ENCODE measurements around the gene AK1. TPM values are rescaled to one million over a fixed set of nuclear protein-coding genes. Genes with fewer than 3 reads are reported as not detected.

AK1 gene
- total RNA-seq, 2 experiments from 2014 or later: 19.5 to 21.6 TPM

- no peak for DNase-seq (ENCODE audit: low spot score)
- H3K4me3 ChIP-seq (ENCODE audit: low read depth, low read length, poor library complexity, severe bottlenecking): no peak overlapping the region
- ChIA-PET POLR2A (interaction anchor here (0.6 kb wide), 1 partner anchor 65 kb away, joined by 3 read pairs; no protein-coding TSS in a partner anchor), CTCF (ENCODE audit: unreplicated experiment) (no interaction called here)
- H3K79me2 ChIP-seq (ENCODE audit: insufficient read depth, low read depth, low read length): no peaks in the 10 kb centered on the region
- no peaks in the 10 kb centered on the region for H3K36me3 ChIP-seq (ENCODE audit: insufficient read depth, low read length)
- H3K9me2 ChIP-seq (ENCODE audit: insufficient read depth, low read length): no peaks in the 10 kb centered on the region
- H4K20me1 ChIP-seq (ENCODE audit: insufficient read depth, low read length): no peaks in the 10 kb centered on the region
- H3K27ac ChIP-seq (ENCODE audit: low read depth, low read length, poor library complexity, severe bottlenecking): no peak overlapping the region
- no peak for TF ChIP-seq CTCF (conservative IDR thresholded peaks at IDR 0.05; ENCODE audit: low read length)
- no peak for TF ChIP-seq EZH2phosphoT487 (IDR thresholded peaks at IDR 0.05; ENCODE audit: borderline replicate concordance, low read depth, low read length)
- H3K4me1 ChIP-seq (ENCODE audit: insufficient read depth, low read length, poor library complexity, severe bottlenecking): peaks cover 37% of the 10 kb centered on the region
- no peak overlapping the region for H3K4me2 ChIP-seq (ENCODE audit: low read length)
- BruUV-seq (replicated peaks): no TSS peak
- intact Hi-C loops (cut with micrococcal nuclease; ENCODE audit: unreplicated experiment): loop anchor here (10.0 kb wide), 1 partner anchor 373 kb away; no protein-coding TSS in a partner anchor
- H2AFZ ChIP-seq (ENCODE audit: low read length): no peak overlapping the region
- no peaks in the 10 kb centered on the region for H3K9me3 ChIP-seq (ENCODE audit: low read length)
These were observed 651 bp upstream of the AK1 start for GRCh38 chr9:127878001-127878651.

- H3K36me3 ChIP-seq (ENCODE audit: insufficient read depth, low read length): no peaks in the 10 kb centered on the region
- no peak overlapping the region for H2AFZ ChIP-seq (ENCODE audit: low read length)
- BruUV-seq (replicated peaks): no TSS peak
- peaks cover 28% of the 10 kb centered on the region for H3K4me1 ChIP-seq (ENCODE audit: insufficient read depth, low read length, poor library complexity, severe bottlenecking)
- TF ChIP-seq EZH2phosphoT487 (IDR thresholded peaks at IDR 0.05; ENCODE audit: borderline replicate concordance, low read depth, low read length): no peak
- TF ChIP-seq CTCF (conservative IDR thresholded peaks at IDR 0.05; ENCODE audit: low read length): no peak
- no peaks in the 10 kb centered on the region for H3K9me3 ChIP-seq (ENCODE audit: low read length)
- H3K4me2 ChIP-seq (ENCODE audit: low read length): no peak overlapping the region
- no peaks in the 10 kb centered on the region for H3K79me2 ChIP-seq (ENCODE audit: insufficient read depth, low read depth, low read length)
- H3K27ac ChIP-seq (ENCODE audit: low read depth, low read length, poor library complexity, severe bottlenecking): no peak overlapping the region
- H3K9me2 ChIP-seq (ENCODE audit: insufficient read depth, low read length): no peaks in the 10 kb centered on the region
- H4K20me1 ChIP-seq (ENCODE audit: insufficient read depth, low read length): no peaks in the 10 kb centered on the region
- H3K4me3 ChIP-seq (ENCODE audit: low read depth, low read length, poor library complexity, severe bottlenecking): no peak overlapping the region
- intact Hi-C loops (cut with micrococcal nuclease; ENCODE audit: unreplicated experiment): loop anchor here (10.0 kb wide), 1 partner anchor 372 kb away; no protein-coding TSS in a partner anchor
- no peak for DNase-seq (ENCODE audit: low spot score)
- CTCF ChIA-PET (ENCODE audit: unreplicated experiment): no interaction called here
- POLR2A ChIA-PET: no interaction called here
These were observed 512 bp downstream of the AK1 start for GRCh38 chr9:127876764-127877562.

Measured in OCI-LY7 (cell line).